Ishikawa (cell line): ENCODE measurements around the gene MCF2L.

Experiments
- CEBPB ChIP-seq: IDR thresholded peaks from 2 replicates; pipeline ENCODE4 v1.6.1; 2012
- CREB1 ChIP-seq: IDR thresholded peaks from 2 replicates; pipeline ENCODE4 v1.6.1; 2012; ENCODE audit warnings: low read depth
- EP300 ChIP-seq: IDR thresholded peaks from 2 replicates; pipeline ENCODE4 v1.6.1; 2012; ENCODE audit warnings: borderline replicate concordance
- FOXM1 ChIP-seq: IDR thresholded peaks from 2 replicates; pipeline ENCODE4 v1.6.1; 2012; ENCODE audit warnings: low read depth, borderline replicate concordance
- MAX ChIP-seq: IDR thresholded peaks from 2 replicates; pipeline ENCODE4 v1.6.1; 2012
- RAD21 ChIP-seq: IDR thresholded peaks from 2 replicates; pipeline ENCODE4 v1.6.1; 2012; ENCODE audit warnings: low read depth
- REST ChIP-seq: IDR thresholded peaks from 2 replicates; pipeline ENCODE4 v1.6.1; 2012; ENCODE audit warnings: low read depth, mild to moderate bottlenecking
- TAF1 ChIP-seq: IDR thresholded peaks from 2 replicates; pipeline ENCODE4 v1.6.1; 2012; ENCODE audit warnings: low read depth, mild to moderate bottlenecking
- TCF12 ChIP-seq: IDR thresholded peaks from 2 replicates; pipeline ENCODE4 v1.6.1; 2012; ENCODE audit warnings: low read depth
- USF1 ChIP-seq: IDR thresholded peaks from 2 replicates; pipeline ENCODE4 v1.6.1; 2012
- YY1 ChIP-seq: IDR thresholded peaks from 2 replicates; pipeline ENCODE4 v1.6.1; 2012; ENCODE audit warnings: low read depth

GRCh38 chr13:113147206-113147605, 178.2 kb downstream of the MCF2L start:
- TF ChIP-seq CEBPB (no peak), REST (no peak), MAX (no peak), EP300 (no peak), RAD21 (no peak), TAF1 (no peak), YY1 (no peak), USF1 (no peak), TCF12 (no peak), FOXM1 (no peak), CREB1 (no peak)
